Measurements from ENCODE around the gene PALLD.

PALLD gene

DNA sequence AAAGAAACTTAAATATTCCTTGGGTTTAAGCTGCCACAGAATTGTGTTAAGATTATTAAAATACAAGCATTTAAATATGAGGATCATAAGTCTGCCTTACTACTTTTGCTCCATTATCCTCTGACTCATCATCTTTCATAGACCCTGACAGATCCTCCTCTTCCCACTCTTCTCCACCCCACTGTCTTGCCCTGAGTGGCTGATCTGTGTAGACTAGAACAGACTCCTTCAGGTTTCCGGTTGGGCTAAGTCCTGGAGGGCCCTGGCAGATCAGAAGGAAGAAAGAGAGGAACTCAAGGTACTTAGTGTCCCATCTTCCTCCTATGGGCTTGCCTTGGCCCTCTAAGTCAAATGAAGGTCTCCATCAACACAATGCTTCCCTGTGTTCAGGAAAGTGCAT is 30.7 kb downstream of the PALLD start:
- no peak for DNase-seq
- H3K4me3 Mint-ChIP-seq = no peak overlapping the region
- H3K4me1 Mint-ChIP-seq (ENCODE audit: low read depth) = no peaks in the 10 kb centered on the region
- no peaks in the 10 kb centered on the region for H3K36me3 Mint-ChIP-seq (ENCODE audit: low read depth)
- no peaks in the 10 kb centered on the region for H3K9me3 Mint-ChIP-seq
- H3K27ac Mint-ChIP-seq = no peak overlapping the region
- H3K27me3 Mint-ChIP-seq = peaks cover 32% of the 10 kb centered on the region

DNA sequence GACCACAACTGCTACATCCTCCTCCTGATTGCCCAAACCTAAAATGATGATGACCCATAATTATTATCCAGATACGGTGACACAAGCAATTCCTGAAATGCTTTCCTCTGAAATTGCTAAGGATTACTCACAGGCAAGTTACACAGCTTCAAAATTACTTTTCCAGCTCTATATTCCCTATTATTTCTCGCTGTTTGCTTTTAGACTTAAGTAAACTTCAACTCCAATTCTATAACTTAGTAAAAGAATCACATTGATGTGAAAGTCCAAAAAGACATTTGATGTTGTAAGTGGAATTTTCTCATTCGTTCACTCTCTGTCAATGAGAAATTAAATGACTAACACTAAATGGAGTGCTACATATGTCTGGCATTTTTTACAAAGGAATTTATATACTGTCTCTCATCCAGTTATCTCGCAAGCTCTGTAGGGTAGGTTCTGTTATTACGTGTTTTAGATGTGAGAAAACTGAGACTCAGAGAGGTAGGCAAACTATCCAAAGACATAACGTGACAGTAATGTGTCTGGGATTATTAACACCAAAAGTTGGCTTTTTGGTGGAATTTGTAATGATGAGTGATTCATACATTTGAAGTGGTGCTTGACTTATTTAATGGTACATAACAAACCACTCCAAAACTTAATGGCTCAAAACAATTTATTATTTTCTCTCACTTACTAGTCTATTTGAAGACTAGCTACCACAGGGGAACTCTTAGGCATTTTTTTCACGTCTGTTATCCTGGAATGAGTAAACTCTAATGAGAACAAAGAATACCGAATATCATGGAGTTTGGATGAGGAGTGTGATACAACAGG is 31.5 kb downstream of the PALLD start:
- H3K36me3 Mint-ChIP-seq (ENCODE audit: low read depth) = no peaks in the 10 kb centered on the region
- H3K4me3 Mint-ChIP-seq = no peak overlapping the region
- H3K9me3 Mint-ChIP-seq = no peaks in the 10 kb centered on the region
- no peak for DNase-seq
- no peaks in the 10 kb centered on the region for H3K4me1 Mint-ChIP-seq (ENCODE audit: low read depth)
- no peak overlapping the region for H3K27ac Mint-ChIP-seq
- H3K27me3 Mint-ChIP-seq = peaks cover 32% of the 10 kb centered on the region

DNA sequence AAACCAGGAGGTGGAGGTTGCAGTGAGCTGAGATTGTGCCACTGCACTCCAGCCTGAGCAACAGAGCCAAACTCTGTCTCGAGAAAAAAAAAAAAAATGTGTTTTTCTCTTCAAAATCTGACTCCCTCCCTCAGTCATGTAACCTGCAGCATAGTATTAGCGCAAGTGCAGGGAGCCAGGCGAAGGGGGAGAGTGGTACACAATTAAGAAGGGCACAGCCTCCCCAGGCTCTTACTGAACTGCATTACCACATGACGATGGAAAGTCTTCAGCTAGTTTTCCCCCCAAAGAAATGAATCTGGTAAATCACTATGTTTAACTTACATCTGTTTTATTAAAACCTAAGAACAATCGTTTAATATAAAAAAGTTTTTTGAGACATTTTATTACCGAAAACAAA is 32.4 kb downstream of the PALLD start:
- Mint-ChIP-seq H3K4me1 (ENCODE audit: low read depth) (no peaks in the 10 kb centered on the region), H3K4me3 (no peak overlapping the region), H3K36me3 (ENCODE audit: low read depth) (no peaks in the 10 kb centered on the region), H3K27ac (no peak overlapping the region), H3K27me3 (peaks cover 32% of the 10 kb centered on the region), H3K9me3 (no peaks in the 10 kb centered on the region)
- no peak for DNase-seq

DNA sequence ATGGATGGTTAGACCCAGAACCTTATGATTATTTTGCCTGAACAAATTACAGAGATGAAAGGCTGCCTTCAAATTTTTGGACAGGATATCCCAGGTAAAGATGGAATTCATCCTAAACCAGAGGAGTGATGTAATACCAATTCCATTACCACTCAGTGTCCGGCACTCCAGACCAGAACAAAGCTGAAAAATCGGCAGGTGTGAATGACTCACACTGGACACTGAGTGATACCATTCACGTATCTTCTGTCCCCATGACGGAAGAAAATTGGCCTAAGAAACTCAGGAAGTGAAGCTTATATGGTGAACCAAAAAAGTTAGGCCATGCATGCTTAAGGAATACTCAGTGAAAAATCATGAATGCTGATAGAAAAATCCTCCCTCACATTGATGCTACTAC is 34.5 kb downstream of the PALLD start:
- Mint-ChIP-seq H3K27me3 (peaks cover 20% of the 10 kb centered on the region), H3K4me1 (ENCODE audit: low read depth) (no peaks in the 10 kb centered on the region), H3K27ac (no peak overlapping the region), H3K36me3 (ENCODE audit: low read depth) (no peaks in the 10 kb centered on the region), H3K4me3 (no peak overlapping the region), H3K9me3 (no peaks in the 10 kb centered on the region)
- DNase-seq = no peak

DNA sequence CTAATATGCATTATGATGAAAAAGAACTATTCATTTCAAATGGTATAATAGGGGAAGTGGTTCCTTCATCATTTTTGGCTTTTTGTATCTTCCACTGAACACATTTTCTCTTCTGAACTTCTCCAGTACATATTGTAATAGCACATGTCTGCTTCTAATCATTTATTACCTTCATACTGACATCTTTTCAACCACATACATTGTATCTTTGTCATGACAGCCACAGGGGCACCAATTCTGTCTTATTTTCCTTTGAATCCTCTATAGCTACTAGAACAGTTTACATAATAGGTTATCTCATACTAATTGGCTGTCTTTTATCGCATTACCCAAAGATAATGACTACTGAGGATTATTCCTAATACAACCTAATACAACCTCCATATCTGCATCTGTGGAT is 37.7 kb downstream of the PALLD start:
- no peaks in the 10 kb centered on the region for H3K36me3 Mint-ChIP-seq (ENCODE audit: low read depth)
- H3K27me3 Mint-ChIP-seq = peaks cover 7% of the 10 kb centered on the region
- H3K27ac Mint-ChIP-seq = no peak overlapping the region
- H3K4me3 Mint-ChIP-seq = no peak overlapping the region
- DNase-seq = no peak
- no peaks in the 10 kb centered on the region for H3K4me1 Mint-ChIP-seq (ENCODE audit: low read depth)
- H3K9me3 Mint-ChIP-seq = no peaks in the 10 kb centered on the region

DNA sequence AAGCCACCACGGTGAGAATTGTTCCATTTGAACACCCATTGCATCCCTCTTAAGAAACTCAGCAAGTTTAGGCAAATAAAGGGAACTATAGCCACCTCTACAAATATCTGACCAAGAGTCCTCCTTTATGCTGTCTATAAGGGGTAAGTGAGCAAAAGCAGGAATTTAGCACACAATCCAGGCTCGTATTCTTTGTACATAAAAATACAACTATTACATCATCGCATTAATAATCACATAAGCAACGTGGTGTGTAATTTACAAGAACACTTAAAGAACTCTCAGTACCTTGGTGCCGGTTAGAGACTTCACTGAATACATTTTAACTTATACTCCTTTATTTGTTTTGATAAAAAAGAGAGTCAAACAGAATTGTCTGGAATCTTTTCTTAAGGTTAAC is 38.8 kb downstream of the PALLD start:
- H3K27me3 Mint-ChIP-seq = peaks cover 10% of the 10 kb centered on the region
- H3K9me3 Mint-ChIP-seq = no peaks in the 10 kb centered on the region
- DNase-seq = no peak
- H3K4me1 Mint-ChIP-seq (ENCODE audit: low read depth) = peaks cover 8% of the 10 kb centered on the region
- no peak overlapping the region for H3K27ac Mint-ChIP-seq
- no peak overlapping the region for H3K4me3 Mint-ChIP-seq
- no peaks in the 10 kb centered on the region for H3K36me3 Mint-ChIP-seq (ENCODE audit: low read depth)

DNA sequence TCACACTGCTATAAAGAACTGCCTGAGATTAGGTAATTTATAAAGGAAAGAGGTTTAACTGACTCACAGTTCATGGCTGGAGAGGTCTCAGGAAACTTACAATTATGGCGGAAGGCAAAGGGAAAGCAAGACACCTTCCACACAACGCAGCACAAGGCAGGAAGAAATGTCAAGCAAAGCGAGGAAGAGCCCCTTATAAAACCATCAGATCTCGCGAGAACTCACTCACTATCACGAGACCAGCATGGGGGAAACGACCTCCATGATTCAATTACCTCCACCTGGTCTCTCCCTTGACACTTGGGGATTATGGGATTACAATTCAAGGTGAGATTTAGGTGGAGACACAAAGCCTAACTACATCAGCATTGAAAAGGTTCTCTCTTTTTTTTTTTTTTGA is 39.6 kb downstream of the PALLD start:
- H3K9me3 Mint-ChIP-seq = no peaks in the 10 kb centered on the region
- peaks cover 11% of the 10 kb centered on the region for H3K4me1 Mint-ChIP-seq (ENCODE audit: low read depth)
- H3K27ac Mint-ChIP-seq = no peak overlapping the region
- no peaks in the 10 kb centered on the region for H3K36me3 Mint-ChIP-seq (ENCODE audit: low read depth)
- H3K4me3 Mint-ChIP-seq = no peak overlapping the region
- peaks cover 10% of the 10 kb centered on the region for H3K27me3 Mint-ChIP-seq
- no peak for DNase-seq

DNA sequence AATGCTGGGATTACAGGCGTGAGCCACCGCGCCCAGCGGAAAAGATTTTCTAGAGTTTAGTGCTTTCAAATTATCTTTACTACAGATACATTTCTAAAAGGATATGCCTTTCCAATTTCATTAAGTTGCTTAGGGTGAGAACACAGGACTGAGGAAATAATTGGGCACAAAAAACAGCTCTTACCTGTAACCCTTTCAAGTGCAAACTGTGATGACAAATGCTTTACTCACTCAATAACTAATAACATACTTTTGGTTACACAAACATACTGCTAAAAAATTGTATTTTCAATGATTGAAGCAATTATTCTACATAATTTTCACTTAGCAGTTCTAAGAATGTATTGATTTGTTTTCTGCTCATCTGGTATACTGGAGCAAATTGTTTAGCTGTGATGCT is 40.2 kb downstream of the PALLD start:
- Mint-ChIP-seq H3K27ac (no peak overlapping the region), H3K4me3 (no peak overlapping the region), H3K4me1 (ENCODE audit: low read depth) (peaks cover 11% of the 10 kb centered on the region), H3K9me3 (no peaks in the 10 kb centered on the region), H3K36me3 (ENCODE audit: low read depth) (no peaks in the 10 kb centered on the region), H3K27me3 (peaks cover 10% of the 10 kb centered on the region)
- DNase-seq = no peak

DNA sequence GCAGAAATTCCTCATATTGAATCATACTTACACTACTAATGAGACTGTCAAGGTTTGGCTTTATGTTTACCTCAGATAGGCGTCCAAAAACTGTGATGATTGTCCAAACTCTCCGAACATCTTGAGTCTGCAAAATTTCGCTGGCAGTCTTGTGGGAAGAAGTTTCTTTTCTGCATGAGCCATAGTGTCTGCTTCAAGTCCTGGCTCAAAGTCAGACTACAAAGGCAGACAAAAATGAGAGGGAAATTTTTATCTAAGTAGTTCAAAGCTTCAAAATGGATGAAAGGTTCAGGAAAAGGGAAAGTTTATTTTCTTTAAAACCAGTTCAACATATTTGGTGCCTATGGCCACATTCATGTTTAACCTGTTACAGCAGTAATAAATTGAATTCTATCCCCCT is 40.7 kb downstream of the PALLD start:
- no peak overlapping the region for H3K4me3 Mint-ChIP-seq
- no peaks in the 10 kb centered on the region for H3K36me3 Mint-ChIP-seq (ENCODE audit: low read depth)
- no peak overlapping the region for H3K27ac Mint-ChIP-seq
- peaks cover 10% of the 10 kb centered on the region for H3K27me3 Mint-ChIP-seq
- no peak for DNase-seq
- H3K9me3 Mint-ChIP-seq = no peaks in the 10 kb centered on the region
- H3K4me1 Mint-ChIP-seq (ENCODE audit: low read depth) = peaks cover 11% of the 10 kb centered on the region

DNA sequence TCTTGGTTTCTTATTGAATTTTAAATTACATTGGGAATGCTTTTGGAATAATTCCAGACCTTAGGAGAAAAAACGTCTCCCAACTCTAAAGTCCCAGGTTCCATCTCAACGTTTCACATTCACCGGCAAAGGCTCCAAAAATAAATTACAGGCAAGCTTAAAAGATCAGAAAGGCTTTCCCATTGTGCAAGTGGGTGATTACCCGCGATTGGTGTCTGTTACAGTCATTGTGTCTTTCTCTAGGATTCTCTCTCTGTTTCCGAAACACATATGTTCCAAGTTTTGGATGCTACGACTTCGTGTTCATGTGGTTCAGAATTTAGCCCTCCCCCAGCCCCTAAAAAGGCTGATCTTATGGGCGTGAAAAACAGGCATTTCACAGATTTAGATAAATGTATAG is 41.8 kb downstream of the PALLD start:
- peaks cover 12% of the 10 kb centered on the region for H3K27me3 Mint-ChIP-seq
- H3K36me3 Mint-ChIP-seq (ENCODE audit: low read depth) = no peaks in the 10 kb centered on the region
- H3K27ac Mint-ChIP-seq = no peak overlapping the region
- no peak for DNase-seq
- no peak overlapping the region for H3K4me3 Mint-ChIP-seq
- no peaks in the 10 kb centered on the region for H3K9me3 Mint-ChIP-seq
- peaks cover 11% of the 10 kb centered on the region for H3K4me1 Mint-ChIP-seq (ENCODE audit: low read depth)

DNA sequence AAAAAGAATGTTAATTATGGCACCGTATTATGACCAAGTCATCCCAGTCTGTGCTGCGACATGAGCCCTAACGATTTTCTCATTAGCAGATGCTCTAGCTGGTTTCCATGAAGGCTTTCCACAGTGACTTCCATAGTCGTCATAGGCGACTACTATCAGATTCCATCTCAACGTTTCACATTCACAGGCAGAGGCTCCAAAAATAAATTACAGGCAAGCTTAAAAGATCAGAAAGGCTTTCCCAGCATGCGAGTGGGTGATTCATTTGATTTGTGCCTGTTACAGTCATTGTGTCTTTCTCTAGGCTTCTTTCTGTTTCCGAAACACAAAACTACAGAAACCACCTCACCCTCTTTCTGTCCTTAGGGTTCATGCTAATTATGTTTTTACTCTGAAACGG is 43.2 kb downstream of the PALLD start:
- Mint-ChIP-seq H3K27ac (no peak overlapping the region), H3K27me3 (peaks cover 12% of the 10 kb centered on the region)

DNA sequence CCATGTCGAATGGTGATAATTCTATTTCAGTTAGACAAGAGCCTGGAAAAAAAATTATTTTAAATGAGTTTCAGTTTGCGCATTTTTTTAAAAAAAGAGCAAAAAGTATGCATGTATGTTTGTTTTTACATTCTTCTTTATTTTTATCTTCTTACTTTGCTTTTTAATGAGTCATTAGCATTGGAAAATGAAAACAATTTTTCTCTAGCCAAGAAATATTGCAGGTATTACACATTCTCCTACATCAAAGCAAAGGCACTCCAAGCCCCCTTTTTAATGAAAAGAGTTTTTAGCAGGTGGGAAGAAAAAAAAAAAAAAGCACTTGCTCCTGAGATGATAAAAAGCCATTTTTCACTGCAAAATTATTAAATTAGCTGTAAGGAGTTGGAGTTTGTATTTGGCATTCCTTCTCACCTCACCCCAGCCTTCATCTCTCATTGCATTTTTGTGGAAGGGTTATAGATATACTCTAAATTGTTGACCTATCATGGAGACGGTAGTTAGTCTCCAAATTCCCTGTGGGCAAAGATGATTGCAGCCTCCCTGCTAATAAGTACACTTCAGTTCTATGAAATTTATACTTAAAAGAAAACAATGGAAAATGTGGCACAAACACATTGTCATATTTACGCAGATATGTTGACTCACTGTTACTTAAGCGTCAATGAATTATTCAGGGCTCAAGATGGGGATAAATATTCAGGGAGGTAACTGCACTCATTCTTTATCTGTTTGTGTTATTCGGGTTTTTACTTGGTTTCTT is 43.8 kb downstream of the PALLD start:
- no peak overlapping the region for H3K27ac Mint-ChIP-seq
- H3K4me3 Mint-ChIP-seq = no peak overlapping the region
- no peak for DNase-seq
- H3K36me3 Mint-ChIP-seq (ENCODE audit: low read depth) = no peaks in the 10 kb centered on the region
- no peaks in the 10 kb centered on the region for H3K9me3 Mint-ChIP-seq
- H3K27me3 Mint-ChIP-seq = peaks cover 12% of the 10 kb centered on the region
- peaks cover 11% of the 10 kb centered on the region for H3K4me1 Mint-ChIP-seq (ENCODE audit: low read depth)

More for the DNA sequence above, 43.2 kb downstream of the PALLD start:
- Mint-ChIP-seq H3K9me3 (no peaks in the 10 kb centered on the region), H3K36me3 (ENCODE audit: low read depth) (no peaks in the 10 kb centered on the region), H3K4me3 (no peak overlapping the region), H3K4me1 (ENCODE audit: low read depth) (peaks cover 11% of the 10 kb centered on the region)
- DNase-seq = no peak

DNA sequence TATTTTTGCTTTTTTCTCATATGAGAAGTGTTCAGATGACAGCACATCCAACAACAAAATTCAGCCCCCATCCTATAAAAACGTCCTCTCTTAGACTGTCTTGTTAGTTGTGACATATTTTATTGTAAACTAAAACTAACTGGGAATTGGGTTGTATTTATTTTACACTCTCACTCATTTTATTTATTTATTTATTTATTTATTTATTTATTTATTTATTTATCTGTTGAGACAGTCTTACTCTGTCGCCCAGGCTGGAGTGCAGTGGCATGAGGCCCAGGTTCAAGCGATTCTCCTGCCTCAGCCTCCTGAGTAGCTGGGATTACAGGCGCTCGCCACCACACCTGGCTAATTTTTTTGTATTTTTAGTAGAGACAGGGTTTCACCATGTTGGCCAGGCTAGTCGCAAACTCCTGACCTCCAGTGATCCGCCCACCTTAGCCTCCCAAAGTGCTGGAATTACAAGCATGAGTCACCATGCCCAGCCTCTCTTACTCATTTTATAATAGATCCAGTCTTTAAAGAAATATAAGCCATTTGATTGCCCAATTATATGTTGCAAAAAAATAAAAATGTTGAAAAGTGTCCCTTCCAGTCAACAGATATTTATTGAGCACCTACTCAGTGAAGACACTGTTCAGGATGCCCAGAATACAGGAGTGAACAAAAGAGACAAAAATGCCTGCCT is 44.6 kb downstream of the PALLD start:
- Mint-ChIP-seq H3K4me1 (ENCODE audit: low read depth) (peaks cover 11% of the 10 kb centered on the region), H3K9me3 (no peaks in the 10 kb centered on the region), H3K36me3 (ENCODE audit: low read depth) (no peaks in the 10 kb centered on the region), H3K27me3 (peaks cover 10% of the 10 kb centered on the region), H3K27ac (no peak overlapping the region), H3K4me3 (no peak overlapping the region)
- DNase-seq = no peak

DNA sequence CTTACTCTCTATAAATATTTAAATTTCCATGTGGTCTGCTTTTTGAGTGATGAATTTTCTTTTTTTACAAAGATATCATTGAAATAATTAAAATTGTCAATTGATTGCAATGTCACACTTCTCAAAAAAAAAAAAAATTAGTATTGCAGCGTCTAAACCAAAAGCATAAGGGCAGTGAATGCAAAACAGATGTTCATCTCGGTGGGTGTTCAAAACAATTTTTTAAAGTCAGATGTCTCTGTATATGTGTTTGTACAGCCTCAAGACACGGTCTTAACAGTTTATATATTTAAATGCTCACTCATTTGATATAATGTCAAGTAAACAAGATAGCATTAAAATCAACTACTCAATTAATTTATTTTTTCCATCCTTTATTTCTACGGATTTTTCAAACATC is 52.3 kb downstream of the PALLD start:
- H3K36me3 Mint-ChIP-seq (ENCODE audit: low read depth) = no peaks in the 10 kb centered on the region
- no peak for DNase-seq

More for the DNA sequence above, 52.3 kb downstream of the PALLD start:
- Mint-ChIP-seq H3K27ac (no peak overlapping the region), H3K9me3 (no peaks in the 10 kb centered on the region), H3K27me3 (peaks cover 1% of the 10 kb centered on the region), H3K4me1 (ENCODE audit: low read depth) (no peaks in the 10 kb centered on the region), H3K4me3 (no peak overlapping the region)
